ENCODE measurements around the gene SPRYD3. TPM values are rescaled to one million over a fixed set of nuclear protein-coding genes. Genes with fewer than 3 reads are reported as not detected.
A peak's percentile ranks its signal among the peaks of the same experiment; 100 is the strongest.

SPRYD3 gene
- total and polyA plus RNA-seq, 3 experiments from 2014 or later, result 40.1 to 63.0 (median 43.3) TPM

DNA sequence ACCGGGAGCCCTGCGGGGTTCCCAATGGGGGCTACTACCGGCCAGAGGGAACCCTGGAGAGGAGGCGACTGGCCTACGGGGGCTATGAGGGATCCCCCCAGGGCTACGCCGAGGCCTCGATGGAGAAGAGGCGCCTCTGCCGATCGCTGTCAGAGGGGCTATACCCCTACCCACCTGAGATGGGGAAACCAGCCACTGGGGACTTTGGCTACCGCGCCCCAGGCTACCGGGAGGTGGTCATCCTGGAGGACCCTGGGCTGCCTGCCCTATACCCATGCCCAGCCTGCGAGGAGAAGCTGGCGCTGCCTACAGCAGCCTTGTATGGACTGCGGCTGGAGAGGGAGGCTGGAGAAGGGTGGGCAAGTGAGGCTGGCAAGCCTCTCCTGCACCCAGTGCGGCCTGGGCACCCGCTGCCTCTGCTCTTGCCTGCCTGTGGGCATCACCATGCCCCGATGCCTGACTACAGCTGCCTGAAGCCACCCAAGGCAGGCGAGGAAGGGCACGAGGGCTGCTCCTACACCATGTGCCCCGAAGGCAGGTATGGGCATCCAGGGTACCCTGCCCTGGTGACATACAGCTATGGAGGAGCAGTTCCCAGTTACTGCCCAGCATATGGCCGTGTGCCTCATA, 19.6 kb downstream of the SPRYD3 start:
- H3K27ac Mint-ChIP-seq, result peak overlapping the region in 1 of 8 donors; percentile 24
- ChIA-PET CTCF (interaction anchor here (10.9 kb wide), 1 partner anchor 37 kb away, joined by 243 read pairs; the partner anchor contains the start of genes IGFBP6 and SOAT2), POLR2A (interaction anchor here (2.1 kb wide), 1 partner anchor 12 kb away, joined by 8 read pairs; no protein-coding TSS in a partner anchor)
- H3K36me3 Mint-ChIP-seq, result peaks cover 0 to 16% (median 0%) of the 10 kb centered on the region in 3 donors
- H3K4me3 Mint-ChIP-seq, result no peak overlapping the region
- no peaks in the 10 kb centered on the region for H3K4me1 ChIP-seq (ENCODE audit: insufficient read depth, low read length)
- H3K36me3 ChIP-seq (ENCODE audit: insufficient read depth, low read length), result no peaks in the 10 kb centered on the region
- no peaks in the 10 kb centered on the region for H3K9me3 ChIP-seq (ENCODE audit: low read length)
- DNase-seq, result no peak
- H3K27me3 ChIP-seq (ENCODE audit: insufficient read depth, low read length, poor library complexity, severe bottlenecking), result no peaks in the 10 kb centered on the region
- peaks cover 0 to 6% (median 4%) of the 10 kb centered on the region in 3 donors for H3K4me1 Mint-ChIP-seq
- H3K4me3 ChIP-seq (ENCODE audit: low read length), result no peak overlapping the region
- no peaks in the 10 kb centered on the region for H3K27me3 Mint-ChIP-seq
- H3K27ac ChIP-seq (ENCODE audit: low read depth, low read length), result no peak overlapping the region
- H3K9me3 Mint-ChIP-seq, result no peaks in the 10 kb centered on the region

GRCh38 chr12:53058674-53059433, 20.3 kb downstream of the SPRYD3 start:
- peaks cover under 1% of the 10 kb centered on the region for H3K4me1 ChIP-seq (ENCODE audit: insufficient read depth, low read length)
- ChIA-PET POLR2A (no interaction called here), CTCF (interaction anchor here (2.0 to 10.9 kb wide), 2 partner anchors 11 to 38 kb away, joined by 5 to 243 read pairs; partner anchors contain the start of genes IGFBP6 and SOAT2)
- H3K4me3 Mint-ChIP-seq, result no peak overlapping the region
- peaks cover 0 to 12% (median 0%) of the 10 kb centered on the region in 3 donors for H3K36me3 Mint-ChIP-seq
- no peak overlapping the region for H3K27ac Mint-ChIP-seq
- no peak overlapping the region for H3K4me3 ChIP-seq (ENCODE audit: low read length)
- no peaks in the 10 kb centered on the region for H3K9me3 ChIP-seq (ENCODE audit: low read length)
- H3K4me1 Mint-ChIP-seq, result peaks cover 5 to 11% (median 11%) of the 10 kb centered on the region in 3 donors
- H3K9me3 Mint-ChIP-seq, result no peaks in the 10 kb centered on the region
- no peaks in the 10 kb centered on the region for H3K27me3 ChIP-seq (ENCODE audit: insufficient read depth, low read length, poor library complexity, severe bottlenecking)
- H3K27ac ChIP-seq (ENCODE audit: low read depth, low read length), result no peak overlapping the region
- no peak for DNase-seq
- no peaks in the 10 kb centered on the region for H3K36me3 ChIP-seq (ENCODE audit: insufficient read depth, low read length)
- no peaks in the 10 kb centered on the region for H3K27me3 Mint-ChIP-seq

DNA sequence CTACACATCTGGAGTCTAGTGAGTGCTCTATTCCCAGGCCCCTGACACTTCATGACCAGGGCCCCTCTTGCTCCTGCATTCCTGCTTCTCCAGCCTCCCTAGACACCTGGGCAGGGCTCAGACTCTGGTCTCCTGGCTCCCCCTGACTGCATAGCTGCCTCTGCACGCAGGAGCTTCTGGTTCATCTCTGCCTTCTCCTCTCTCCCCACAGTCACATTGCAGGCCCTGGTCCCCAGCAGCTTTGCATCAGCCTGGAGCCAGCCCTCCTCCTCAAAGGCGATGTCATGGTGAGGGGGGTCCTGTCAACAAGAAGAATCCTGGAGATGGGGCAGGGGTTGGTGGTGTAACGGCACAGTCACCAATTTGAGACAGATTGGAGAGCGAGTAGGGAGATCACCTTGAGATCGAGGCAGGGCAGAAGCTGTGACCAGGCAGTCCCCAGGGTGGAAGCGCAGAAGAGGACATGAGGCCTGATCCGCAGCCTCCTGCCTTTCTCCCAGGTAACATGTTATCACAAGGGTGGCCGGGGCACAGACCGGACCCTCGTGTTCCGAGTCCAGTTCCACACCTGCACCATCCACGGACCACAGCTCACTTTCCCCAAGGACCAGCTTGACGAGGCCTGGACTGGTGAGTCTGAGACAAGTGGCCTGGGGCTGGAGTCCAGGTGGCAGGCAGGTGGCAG, 21.2 kb downstream of the SPRYD3 start:
- Histone ChIP-seq H3K4me1 (ENCODE audit: insufficient read depth, low read length) (peaks cover 7% of the 10 kb centered on the region), H3K4me3 (ENCODE audit: low read length) (no peak overlapping the region), H3K27ac (ENCODE audit: low read depth, low read length) (no peak overlapping the region), H3K27me3 (ENCODE audit: insufficient read depth, low read length, poor library complexity, severe bottlenecking) (no peaks in the 10 kb centered on the region), H3K9me3 (ENCODE audit: low read length) (no peaks in the 10 kb centered on the region), H3K36me3 (ENCODE audit: insufficient read depth, low read length) (no peaks in the 10 kb centered on the region)
- peaks cover 10 to 16% (median 15%) of the 10 kb centered on the region in 3 donors for H3K4me1 Mint-ChIP-seq
- H3K9me3 Mint-ChIP-seq, result no peaks in the 10 kb centered on the region
- ChIA-PET CTCF (interaction anchor here (2.0 to 7.0 kb wide), 2 partner anchors 8 to 10 kb away, joined by 5 to 70 read pairs; no protein-coding TSS in a partner anchor), POLR2A (no interaction called here)
- no peaks in the 10 kb centered on the region for H3K27me3 Mint-ChIP-seq
- no peak overlapping the region for H3K27ac Mint-ChIP-seq
- peak overlapping the region in 2 of 7 donors; percentile 26 to 35 for H3K4me3 Mint-ChIP-seq
- peaks cover 0 to 4% (median 0%) of the 10 kb centered on the region in 3 donors for H3K36me3 Mint-ChIP-seq
- no peak for DNase-seq

DNA sequence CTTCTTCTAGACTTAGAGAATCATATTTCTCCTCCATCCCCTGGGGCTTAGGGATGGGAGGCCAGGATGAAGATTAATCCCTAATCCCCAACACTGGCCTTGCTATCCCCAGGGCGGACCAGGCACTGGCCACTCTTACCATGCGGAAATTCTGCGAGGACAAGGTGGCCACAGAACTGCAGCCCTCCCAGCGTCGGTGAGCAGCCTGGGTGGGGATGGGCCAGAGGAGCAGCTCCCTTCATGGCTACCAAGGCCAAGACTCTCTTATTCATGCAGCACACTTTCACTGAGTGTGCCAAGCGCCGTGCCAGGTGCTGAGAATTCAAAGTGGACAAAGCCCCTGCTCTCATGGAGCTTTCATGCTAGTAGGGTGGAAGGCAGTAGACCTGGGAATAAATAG, 22.3 kb downstream of the SPRYD3 start:
- no peaks in the 10 kb centered on the region for H3K9me3 ChIP-seq (ENCODE audit: low read length)
- CTCF ChIA-PET, result interaction anchor here (2.0 to 7.0 kb wide), 2 partner anchors 9 kb away, joined by 5 to 70 read pairs; no protein-coding TSS in a partner anchor
- Mint-ChIP-seq H3K9me3 (no peaks in the 10 kb centered on the region), H3K27ac (peak overlapping the region in 2 of 8 donors; percentile 9 to 20), H3K27me3 (no peaks in the 10 kb centered on the region), H3K4me3 (no peak overlapping the region), H3K36me3 (peaks cover 0 to 2% (median 0%) of the 10 kb centered on the region in 3 donors), H3K4me1 (peaks cover 10 to 16% (median 15%) of the 10 kb centered on the region in 3 donors)
- DNase-seq, result no peak
- H3K4me3 ChIP-seq (ENCODE audit: low read length), result no peak overlapping the region
- peaks cover 7% of the 10 kb centered on the region for H3K4me1 ChIP-seq (ENCODE audit: insufficient read depth, low read length)
- H3K27ac ChIP-seq (ENCODE audit: low read depth, low read length), result no peak overlapping the region
- no peaks in the 10 kb centered on the region for H3K27me3 ChIP-seq (ENCODE audit: insufficient read depth, low read length, poor library complexity, severe bottlenecking)
- no peaks in the 10 kb centered on the region for H3K36me3 ChIP-seq (ENCODE audit: insufficient read depth, low read length)
- POLR2A ChIA-PET, result interaction anchor here (0.9 kb wide), 1 partner anchor 23 kb away, joined by 5 read pairs; the partner anchor contains the start of gene SPRYD3

DNA sequence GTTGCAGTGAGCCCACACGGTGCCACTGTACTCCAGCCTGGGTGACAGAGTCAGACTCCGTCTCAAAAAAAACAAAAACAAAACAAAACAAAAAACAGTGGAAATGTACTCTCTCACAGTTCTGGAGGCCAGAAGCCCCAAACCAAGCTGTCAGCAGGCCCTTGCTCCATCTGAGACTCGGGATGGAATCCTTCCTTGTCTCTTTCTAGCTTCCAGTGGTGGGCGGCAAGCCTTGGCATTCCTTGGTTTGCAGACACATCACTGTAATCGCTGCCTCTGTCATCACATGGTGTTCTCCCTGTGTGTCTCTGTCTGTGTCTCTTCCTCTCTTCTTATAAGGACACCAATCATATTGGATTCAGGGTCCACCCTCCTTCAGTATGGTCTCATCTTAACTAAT, 22.9 kb downstream of the SPRYD3 start:
- DNase-seq, result no peak
- no peaks in the 10 kb centered on the region for H3K27me3 ChIP-seq (ENCODE audit: insufficient read depth, low read length, poor library complexity, severe bottlenecking)
- H3K36me3 ChIP-seq (ENCODE audit: insufficient read depth, low read length), result no peaks in the 10 kb centered on the region
- peak overlapping the region in 3 of 8 donors; percentile 20 to 39 (median 38) for H3K27ac Mint-ChIP-seq
- ChIA-PET POLR2A (no interaction called here), CTCF (interaction anchor here (1.5 to 7.0 kb wide), 2 partner anchors 9 kb away, joined by 6 to 70 read pairs; no protein-coding TSS in a partner anchor)
- H3K4me1 ChIP-seq (ENCODE audit: insufficient read depth, low read length), result peaks cover 7% of the 10 kb centered on the region
- no peaks in the 10 kb centered on the region for H3K9me3 Mint-ChIP-seq
- H3K9me3 ChIP-seq (ENCODE audit: low read length), result no peaks in the 10 kb centered on the region
- no peak overlapping the region for H3K4me3 ChIP-seq (ENCODE audit: low read length)
- H3K27ac ChIP-seq (ENCODE audit: low read depth, low read length), result no peak overlapping the region
- H3K4me1 Mint-ChIP-seq, result peaks cover 10 to 15% (median 14%) of the 10 kb centered on the region in 3 donors
- peaks cover 0 to 2% (median 0%) of the 10 kb centered on the region in 3 donors for H3K36me3 Mint-ChIP-seq
- no peaks in the 10 kb centered on the region for H3K27me3 Mint-ChIP-seq
- H3K4me3 Mint-ChIP-seq, result peak overlapping the region in 2 of 7 donors; percentile 10 to 50

GRCh38 chr12:53055471-53056266, 23.5 kb downstream of the SPRYD3 start:
- Histone ChIP-seq H3K36me3 (ENCODE audit: insufficient read depth, low read length) (no peaks in the 10 kb centered on the region), H3K9me3 (ENCODE audit: low read length) (no peaks in the 10 kb centered on the region), H3K4me3 (ENCODE audit: low read length) (no peak overlapping the region), H3K27ac (ENCODE audit: low read depth, low read length) (no peak overlapping the region), H3K4me1 (ENCODE audit: insufficient read depth, low read length) (peaks cover 7% of the 10 kb centered on the region), H3K27me3 (ENCODE audit: insufficient read depth, low read length, poor library complexity, severe bottlenecking) (no peaks in the 10 kb centered on the region)
- peaks cover 10 to 15% (median 12%) of the 10 kb centered on the region in 3 donors for H3K4me1 Mint-ChIP-seq
- CTCF ChIA-PET, result interaction anchor here (1.5 to 7.0 kb wide), 3 partner anchors 9 to 43 kb away, joined by 6 to 70 read pairs (median 6); no protein-coding TSS in a partner anchor
- H3K27ac Mint-ChIP-seq, result peak overlapping the region in 2 of 8 donors; percentile 43 to 63
- POLR2A ChIA-PET, result interaction anchor here (1.9 kb wide), 2 partner anchors 10 to 23 kb away, joined by 6 to 11 read pairs; partner anchors contain the start of gene SPRYD3
- H3K27me3 Mint-ChIP-seq, result no peaks in the 10 kb centered on the region
- no peaks in the 10 kb centered on the region for H3K9me3 Mint-ChIP-seq
- H3K36me3 Mint-ChIP-seq, result peaks cover 0 to 2% (median 0%) of the 10 kb centered on the region in 3 donors
- DNase-seq, result no peak
- peak overlapping the region in 6 of 7 donors; percentile 41 to 88 (median 58) for H3K4me3 Mint-ChIP-seq

Measured in CD8-positive, alpha-beta memory T cell (primary cell).